Endodermal cell (in vitro differentiated cells): ENCODE data around the gene ANKRD62. TPM values are rescaled to one million over a fixed set of nuclear protein-coding genes. Genes with fewer than 3 reads are reported as not detected.

Experiments
- DNase-seq: peaks from one replicate; pipeline ENCODE4 v3.0.0-alpha.2; 2017
- H3K27ac ChIP-seq: 2 replicates; pipeline ENCODE4 v1.5.1; 2013; ENCODE audit warnings: mild to moderate bottlenecking, low read depth, low read length, moderate library complexity
- H3K27me3 ChIP-seq: 2 replicates; pipeline ENCODE4 v1.6.1; 2013; ENCODE audit warnings: mild to moderate bottlenecking, low read length, moderate library complexity; ENCODE audit not compliant: insufficient read depth, control insufficient read depth, poor library complexity, severe bottlenecking
- H3K36me3 ChIP-seq: 2 replicates; pipeline ENCODE4 v1.7.0; 2013; ENCODE audit warnings: mild to moderate bottlenecking, low read length, moderate library complexity; ENCODE audit not compliant: control insufficient read depth, insufficient read depth
- H3K4me1 ChIP-seq: one replicate; pipeline ENCODE4 v1.7.0; 2013; ENCODE audit warnings: low read length; ENCODE audit not compliant: control insufficient read depth, insufficient read depth
- H3K4me3 ChIP-seq: 2 replicates; pipeline ENCODE4 v1.5.1; 2013; ENCODE audit warnings: mild to moderate bottlenecking, low read length, moderate library complexity
- H3K9ac ChIP-seq: 2 replicates; pipeline ENCODE4 v1.6.1; 2013; ENCODE audit warnings: mild to moderate bottlenecking, low read length, moderate library complexity; ENCODE audit not compliant: poor library complexity, severe bottlenecking; ENCODE audit errors: extremely low read depth
- H3K9me3 ChIP-seq: 2 replicates; pipeline ENCODE4 v1.6.1; 2013; ENCODE audit warnings: mild to moderate bottlenecking, low read length, moderate library complexity; ENCODE audit not compliant: control insufficient read depth
- H3K27ac Mint-ChIP-seq: 2 replicates; pipeline ENCODE4 v1.8.0; 2020; ENCODE audit warnings: mixed read lengths
- H3K27me3 Mint-ChIP-seq: 2 replicates; pipeline ENCODE4 v1.8.0; 2021; ENCODE audit warnings: mild to moderate bottlenecking, mixed read lengths; ENCODE audit not compliant: insufficient read depth
- H3K36me3 Mint-ChIP-seq: 2 replicates; pipeline ENCODE4 v1.8.0; 2020; ENCODE audit warnings: low read depth, mixed read lengths
- H3K4me1 Mint-ChIP-seq: 2 replicates; pipeline ENCODE4 v1.8.0; 2020; ENCODE audit warnings: mixed read lengths
- H3K4me3 Mint-ChIP-seq: 2 replicates; pipeline ENCODE4 v1.8.0; 2020; ENCODE audit warnings: mild to moderate bottlenecking, moderate library complexity, mixed read lengths
- H3K9me3 Mint-ChIP-seq: 2 replicates; pipeline ENCODE4 v1.8.0; 2020; ENCODE audit warnings: mild to moderate bottlenecking, mixed read lengths
- WGBS, 2 experiments: methylation state at CpG; one replicate each; pipeline versions ENCODE4 v1.1.5 to v1.1.7; 2013; ENCODE audit warnings: missing lambda C conversion rate in 2 of 2, mixed read lengths in 1 of 2; ENCODE audit not compliant: insufficient coverage in 1 of 2, insufficient read length in 1 of 2; 5-methylcytosine and 5-hydroxymethylcytosine counted together
- total RNA-seq, 2 donors: library from RNA; stranded (reverse); fragmentation: NEBNext Ultra II Directional in 1 of 2; extraction: Animal tissue kit (Norgen Biotek cat#: 25700) in 1 of 2; gene quantifications; 2 replicates in 1 of 2; 3 replicates in 1 of 2; pipeline ENCODE4 v1.2.1, GENCODE V29; 2021
- TF ChIP-seq, protein P1 (sequence below): fragments of 200-600 bp; sonication (generic); conservative IDR thresholded peaks from 2 replicates; pipeline ENCODE4 v1.5.0; 2021; ENCODE audit warnings: antibody characterized with exemption, mild to moderate bottlenecking

ANKRD62 gene
- total RNA-seq, 2 donors from 2014 or later: not detected

DNA sequence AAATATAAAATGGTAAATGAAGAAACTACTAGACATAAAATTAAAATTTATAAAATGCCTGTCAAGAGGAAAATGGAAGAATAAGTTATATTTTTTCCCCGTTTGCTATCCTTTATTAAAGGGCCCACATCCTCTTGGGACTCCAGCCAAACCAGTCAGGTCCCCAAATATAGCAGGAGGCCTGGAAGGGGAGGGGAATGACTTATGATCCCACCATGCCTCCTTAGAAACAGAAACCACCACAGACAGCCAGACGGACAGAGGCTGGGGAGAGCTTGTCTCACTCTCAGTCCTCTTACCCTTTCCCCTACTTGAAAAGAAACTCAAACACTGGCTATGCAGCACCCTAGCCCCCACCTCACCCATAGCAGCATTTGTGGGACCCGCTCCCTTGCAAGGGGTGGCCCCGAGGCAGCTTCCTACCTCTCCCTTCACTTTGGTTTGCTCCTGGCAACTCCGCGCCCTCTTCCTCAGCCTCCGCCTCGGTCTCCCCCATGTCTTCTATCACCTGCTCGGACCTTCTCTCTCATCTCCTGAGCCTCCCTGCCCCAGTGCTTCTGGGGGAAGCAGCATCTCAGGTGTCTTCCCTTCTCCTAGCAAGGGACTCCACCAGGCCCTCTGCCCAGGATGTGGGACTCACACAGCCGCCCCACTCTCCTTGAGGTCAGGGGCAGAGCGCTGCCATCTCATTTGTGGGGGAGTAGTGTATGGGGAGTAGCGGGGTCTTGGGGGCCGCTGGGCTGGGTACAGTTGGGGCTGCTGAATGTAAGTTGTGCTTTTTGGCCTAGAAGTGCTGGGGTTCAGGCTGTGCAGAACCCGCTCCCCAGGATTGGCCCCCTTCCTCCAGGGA is 37.4 kb upstream of the ANKRD62 start:
- Histone ChIP-seq H3K36me3 (no peaks in the 10 kb centered on the region), H3K27me3 (no peaks in the 10 kb centered on the region), H3K4me1 (no peaks in the 10 kb centered on the region), H3K4me3 (no peak overlapping the region), H3K27ac (no peak overlapping the region), H3K9ac (no peak overlapping the region), H3K9me3 (no peaks in the 10 kb centered on the region)
- TF ChIP-seq, protein P1, sequence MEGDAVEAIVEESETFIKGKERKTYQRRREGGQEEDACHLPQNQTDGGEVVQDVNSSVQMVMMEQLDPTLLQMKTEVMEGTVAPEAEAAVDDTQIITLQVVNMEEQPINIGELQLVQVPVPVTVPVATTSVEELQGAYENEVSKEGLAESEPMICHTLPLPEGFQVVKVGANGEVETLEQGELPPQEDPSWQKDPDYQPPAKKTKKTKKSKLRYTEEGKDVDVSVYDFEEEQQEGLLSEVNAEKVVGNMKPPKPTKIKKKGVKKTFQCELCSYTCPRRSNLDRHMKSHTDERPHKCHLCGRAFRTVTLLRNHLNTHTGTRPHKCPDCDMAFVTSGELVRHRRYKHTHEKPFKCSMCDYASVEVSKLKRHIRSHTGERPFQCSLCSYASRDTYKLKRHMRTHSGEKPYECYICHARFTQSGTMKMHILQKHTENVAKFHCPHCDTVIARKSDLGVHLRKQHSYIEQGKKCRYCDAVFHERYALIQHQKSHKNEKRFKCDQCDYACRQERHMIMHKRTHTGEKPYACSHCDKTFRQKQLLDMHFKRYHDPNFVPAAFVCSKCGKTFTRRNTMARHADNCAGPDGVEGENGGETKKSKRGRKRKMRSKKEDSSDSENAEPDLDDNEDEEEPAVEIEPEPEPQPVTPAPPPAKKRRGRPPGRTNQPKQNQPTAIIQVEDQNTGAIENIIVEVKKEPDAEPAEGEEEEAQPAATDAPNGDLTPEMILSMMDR: no peak
- H3K9me3 Mint-ChIP-seq: no peaks in the 10 kb centered on the region
- H3K27me3 Mint-ChIP-seq: no peaks in the 10 kb centered on the region
- no peak overlapping the region for H3K4me3 Mint-ChIP-seq
- H3K36me3 Mint-ChIP-seq: no peaks in the 10 kb centered on the region
- no peak overlapping the region for H3K27ac Mint-ChIP-seq
- 61 to 83% methylated on average over 4 to 14 of the region's 14 CpGs for WGBS, 2 experiments
- H3K4me1 Mint-ChIP-seq: no peaks in the 10 kb centered on the region
- no peak for DNase-seq

DNA sequence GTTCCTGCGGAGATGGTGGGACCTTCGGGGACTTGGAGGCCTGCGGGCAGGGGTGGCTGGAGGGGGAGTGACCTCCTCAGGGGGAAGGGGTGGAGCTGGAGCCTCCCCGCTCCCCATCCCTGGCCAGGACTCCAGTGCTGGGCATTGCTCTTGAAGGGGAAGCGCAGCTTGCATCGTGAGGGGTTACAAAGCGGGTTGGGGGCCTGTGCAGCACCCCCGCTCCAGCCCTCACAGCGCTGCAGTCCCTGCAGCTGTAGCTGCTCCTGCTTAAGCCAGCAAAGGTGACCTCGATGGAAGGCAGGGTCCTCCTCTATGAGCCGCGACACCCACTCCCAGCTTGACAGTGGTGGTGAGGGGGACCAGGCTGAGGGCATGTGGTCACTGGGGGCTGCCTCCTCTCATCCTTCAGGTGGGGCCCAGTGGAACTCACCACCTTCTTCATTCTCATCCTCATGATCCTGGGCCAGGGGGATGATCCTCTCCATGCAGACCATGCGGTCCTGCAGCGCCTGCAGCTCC is 36.7 kb upstream of the ANKRD62 start:
- DNase-seq: no peak
- Histone ChIP-seq H3K9ac (no peak overlapping the region), H3K27me3 (no peaks in the 10 kb centered on the region), H3K4me1 (no peaks in the 10 kb centered on the region), H3K27ac (no peak overlapping the region), H3K4me3 (no peak overlapping the region), H3K9me3 (no peaks in the 10 kb centered on the region), H3K36me3 (no peaks in the 10 kb centered on the region)
- no peaks in the 10 kb centered on the region for H3K9me3 Mint-ChIP-seq
- H3K36me3 Mint-ChIP-seq: no peaks in the 10 kb centered on the region
- no peaks in the 10 kb centered on the region for H3K27me3 Mint-ChIP-seq
- H3K4me1 Mint-ChIP-seq: no peaks in the 10 kb centered on the region
- no peak overlapping the region for H3K4me3 Mint-ChIP-seq
- 86 to 87% methylated on average over 10 to 14 of the region's 14 CpGs for WGBS, 2 experiments
- TF ChIP-seq, protein P1: no peak
- no peak overlapping the region for H3K27ac Mint-ChIP-seq

DNA sequence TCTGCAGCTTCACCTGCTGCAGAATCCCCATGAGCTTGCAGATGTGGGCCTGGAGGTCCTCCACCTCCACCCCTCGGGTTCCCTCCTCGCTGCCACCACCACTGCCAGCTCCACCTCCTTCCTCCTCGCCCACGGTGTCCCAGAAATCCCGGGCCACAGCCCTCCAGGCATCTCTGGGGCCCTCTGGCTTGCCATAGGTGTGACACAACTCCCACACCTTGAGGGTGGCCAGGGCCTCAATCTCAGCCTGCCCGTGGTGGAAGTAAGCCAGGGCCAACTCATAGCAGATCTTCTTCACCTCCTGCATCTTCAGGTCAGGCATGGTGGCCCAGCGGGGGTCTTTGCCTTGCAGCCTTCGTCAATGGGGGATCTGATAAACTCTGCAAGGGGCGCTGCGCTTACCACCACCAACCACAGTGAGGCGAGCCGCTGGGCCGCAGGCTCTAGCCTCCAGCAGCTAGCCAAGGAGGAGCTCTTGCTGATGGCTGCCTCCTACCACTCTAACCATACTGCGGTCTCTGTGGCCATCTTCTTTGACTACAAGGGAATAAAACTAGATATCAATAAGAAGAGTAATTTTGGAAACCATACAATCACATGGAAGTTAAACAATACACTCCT is 36.1 kb upstream of the ANKRD62 start:
- DNase-seq: peak; percentile 84
- H3K4me1 ChIP-seq: no peaks in the 10 kb centered on the region
- H3K9me3 ChIP-seq: no peaks in the 10 kb centered on the region
- no peak overlapping the region for H3K9ac ChIP-seq
- Mint-ChIP-seq H3K4me3 (no peak overlapping the region), H3K27me3 (no peaks in the 10 kb centered on the region), H3K9me3 (no peaks in the 10 kb centered on the region), H3K27ac (no peak overlapping the region), H3K36me3 (no peaks in the 10 kb centered on the region), H3K4me1 (no peaks in the 10 kb centered on the region)
- H3K27ac ChIP-seq: no peak overlapping the region
- WGBS, 2 experiments: 83% methylated on average over 13 of the region's 14 CpGs; no CpG with 5 or more reads in 1 of the 2 experiments
- no peaks in the 10 kb centered on the region for H3K36me3 ChIP-seq
- H3K4me3 ChIP-seq: no peak overlapping the region
- TF ChIP-seq, protein P1: peak; percentile 66
- no peaks in the 10 kb centered on the region for H3K27me3 ChIP-seq
